IMR-90 (cell line): ENCODE data around the gene TMCO2. TPM values are rescaled to one million over a fixed set of nuclear protein-coding genes. Genes with fewer than 3 reads are reported as not detected.

Experiments used
- ATAC-seq: fragments of 200-7000 bp; cut with Tn5 transposase; 2 replicates; pipeline ENCODE4 v1.9.1; 2020; ENCODE audit warnings: low read depth, mild to moderate bottlenecking, moderate library complexity
- BruUV-seq: library from RNA; stranded (reverse); fragments of 400-500 nt; replicated peaks from 2 replicates; lab custom pipeline; 2021; lab: Mats Ljungman, UMichigan
- CTCF ChIA-PET: fragments of 300-600 bp; formaldehyde crosslinking; extraction: SDS; loops from one replicate; lab custom pipeline; 2021; ENCODE audit warnings: antibody characterized with exemption; lab: Yijun Ruan, JAX
- POLR2A ChIA-PET: fragments of 300-600 bp; sonication (Branson Sonifier 250); formaldehyde crosslinking; loops from one replicate; lab custom pipeline; 2022; ENCODE audit warnings: antibody characterized with exemption; ENCODE audit not compliant: unreplicated experiment; lab: Charles Lee
- DNase-seq: peaks from one replicate; pipeline ENCODE4 v3.0.0; 2013
- H2AFZ ChIP-seq: replicated peaks from 2 replicates; pipeline ENCODE3; 2013; ENCODE audit warnings: low read length, mild to moderate bottlenecking; ENCODE audit not compliant: poor library complexity
- H2AK5ac ChIP-seq: 2 replicates; pipeline ENCODE4 v1.6.1; 2013; ENCODE audit warnings: low read depth, low read length, inconsistent platforms
- H2AK9ac ChIP-seq: replicated peaks from 2 replicates; pipeline ENCODE3; 2013; ENCODE audit warnings: mild to moderate bottlenecking, low read depth, low read length, moderate library complexity; ENCODE audit not compliant: poor library complexity
- H2BK120ac ChIP-seq: 2 replicates; pipeline ENCODE4 v1.6.1; 2013; ENCODE audit warnings: low read depth, low read length, inconsistent platforms
- H2BK15ac ChIP-seq: 3 replicates; pipeline ENCODE4 v1.6.1; 2013; ENCODE audit warnings: low read depth, low read length, inconsistent platforms
- H2BK20ac ChIP-seq: 2 replicates; pipeline ENCODE4 v1.6.1; 2013; ENCODE audit warnings: low read depth, mild to moderate bottlenecking, inconsistent platforms, low read length, moderate library complexity
- H2BK5ac ChIP-seq: 2 replicates; pipeline ENCODE4 v1.6.1; 2013; ENCODE audit warnings: mild to moderate bottlenecking, low read depth, low read length, inconsistent platforms; ENCODE audit not compliant: poor library complexity, severe bottlenecking
- H3K14ac ChIP-seq: replicated peaks from 2 replicates; pipeline ENCODE4 v1.6.1; 2013; ENCODE audit warnings: low read depth, low read length, inconsistent platforms
- H3K18ac ChIP-seq: 2 replicates; pipeline ENCODE4 v1.6.1; 2013; ENCODE audit warnings: low read depth, low read length, control low read depth
- H3K23ac ChIP-seq: 2 replicates; pipeline ENCODE4 v1.6.1; 2013; ENCODE audit warnings: low read depth, low read length, inconsistent platforms
- H3K27ac ChIP-seq: 2 replicates; pipeline ENCODE4 v1.5.1; 2013; ENCODE audit warnings: mild to moderate bottlenecking, control low read depth, low read length; ENCODE audit not compliant: insufficient read depth
- H3K27me3 ChIP-seq: 2 replicates; pipeline ENCODE4 v1.6.1; 2013; ENCODE audit warnings: low read length; ENCODE audit not compliant: control insufficient read depth, insufficient read depth
- H3K36me3 ChIP-seq: 2 replicates; pipeline ENCODE4 v1.6.1; 2013; ENCODE audit warnings: low read length, mixed read lengths; ENCODE audit not compliant: control insufficient read depth, insufficient read depth
- H3K4ac ChIP-seq: 2 replicates; pipeline ENCODE4 v1.6.1; 2013; ENCODE audit warnings: low read depth, low read length, inconsistent platforms
- H3K4me1 ChIP-seq: 2 replicates; pipeline ENCODE4 v1.6.1; 2013; ENCODE audit warnings: low read length, mixed read lengths; ENCODE audit not compliant: control insufficient read depth, insufficient read depth
- H3K4me2 ChIP-seq: 2 replicates; pipeline ENCODE4 v1.6.1; 2013; ENCODE audit warnings: low read depth, mild to moderate bottlenecking, control low read depth, low read length, moderate library complexity
- H3K4me3 ChIP-seq: 2 replicates; pipeline ENCODE4 v1.5.1; 2013; ENCODE audit warnings: low read depth, mild to moderate bottlenecking, control low read depth, low read length, moderate library complexity; ENCODE audit not compliant: insufficient read depth
- H3K56ac ChIP-seq: 2 replicates; pipeline ENCODE4 v1.6.1; 2013; ENCODE audit warnings: low read length, inconsistent platforms; ENCODE audit not compliant: insufficient read depth; ENCODE audit errors: extremely low read depth
- H3K79me1 ChIP-seq, 2 experiments: 2 replicates each; pipeline ENCODE4 v1.6.1; 2013; ENCODE audit warnings: low read length in 2 of 2, inconsistent platforms in 1 of 2, low read depth in 1 of 2
- H3K9ac ChIP-seq: 2 replicates; pipeline ENCODE4 v1.6.1; 2013; ENCODE audit warnings: low read depth, low read length, control low read depth
- H3K9me1 ChIP-seq: 2 replicates; pipeline ENCODE4 v1.6.1; 2013; ENCODE audit warnings: low read length, inconsistent platforms; ENCODE audit not compliant: insufficient read depth
- H3K9me3 ChIP-seq: 2 replicates; pipeline ENCODE4 v1.6.1; 2013; ENCODE audit warnings: low read length; ENCODE audit not compliant: control insufficient read depth, insufficient read depth
- H4K20me1 ChIP-seq: 2 replicates; pipeline ENCODE4 v1.6.1; 2013; ENCODE audit warnings: low read length, inconsistent platforms; ENCODE audit not compliant: insufficient read depth
- H4K5ac ChIP-seq: 2 replicates; pipeline ENCODE4 v1.6.1; 2013; ENCODE audit warnings: mild to moderate bottlenecking, low read depth, low read length, control low read depth
- H4K8ac ChIP-seq, 2 experiments: 2 replicates each; pipeline ENCODE4 v1.6.1; 2013; ENCODE audit warnings: low read depth in 2 of 2, low read length in 2 of 2, control low read depth in 1 of 2, inconsistent platforms in 1 of 2
- H4K91ac ChIP-seq: 2 replicates; pipeline ENCODE4 v1.6.1; 2013; ENCODE audit warnings: low read depth, low read length, inconsistent platforms; ENCODE audit not compliant: insufficient read depth
- BHLHE40 ChIP-seq: fragments of 150-350 bp; IDR thresholded peaks from 2 replicates; pipeline ENCODE4 v1.6.1; 2016; ENCODE audit warnings: mild to moderate bottlenecking, low read depth, low read length
- CEBPB ChIP-seq: IDR thresholded peaks from 2 replicates; pipeline ENCODE4 v1.6.1; 2012; ENCODE audit warnings: low read depth, low read length, improper control_type of control experiment
- CHD1 ChIP-seq: IDR thresholded peaks from 2 replicates; pipeline ENCODE4 v1.6.1; 2012; ENCODE audit warnings: low read depth, low read length, improper control_type of control experiment
- FOS ChIP-seq: fragments of 150-350 bp; IDR thresholded peaks from 2 replicates; pipeline ENCODE4 v1.6.1; 2016; ENCODE audit warnings: low read depth, low read length
- MAFK ChIP-seq: IDR thresholded peaks from 2 replicates; pipeline ENCODE4 v1.6.1; 2012; ENCODE audit warnings: low read depth, low read length, improper control_type of control experiment
- MAZ ChIP-seq: IDR thresholded peaks from 2 replicates; pipeline ENCODE4 v1.6.1; 2012; ENCODE audit warnings: low read depth, mild to moderate bottlenecking, low read length, improper control_type of control experiment, moderate library complexity, borderline replicate concordance
- MXI1 ChIP-seq: IDR thresholded peaks from 2 replicates; pipeline ENCODE4 v1.6.1; 2012; ENCODE audit warnings: low read depth, mild to moderate bottlenecking, low read length, moderate library complexity, borderline replicate concordance
- NFE2L2 ChIP-seq: fragments of 150-350 bp; IDR thresholded peaks from 2 replicates; pipeline ENCODE4 v1.6.1; 2016; ENCODE audit warnings: low read depth, mild to moderate bottlenecking, low read length
- POLR2A ChIP-seq: IDR thresholded peaks from 2 replicates; pipeline ENCODE4 v1.6.1; 2012; ENCODE audit warnings: mild to moderate bottlenecking, low read depth, low read length
- RAD21 ChIP-seq: IDR thresholded peaks from 2 replicates; pipeline ENCODE4 v1.6.1; 2012; ENCODE audit warnings: low read length, improper control_type of control experiment
- RCOR1 ChIP-seq: IDR thresholded peaks from 2 replicates; pipeline ENCODE4 v1.6.1; 2012; ENCODE audit warnings: mild to moderate bottlenecking, low read length, improper control_type of control experiment; ENCODE audit not compliant: insufficient replicate concordance
- RFX5 ChIP-seq: IDR thresholded peaks from 2 replicates; pipeline ENCODE4 v1.8.0; 2012; ENCODE audit warnings: low read depth, mild to moderate bottlenecking, low read length, moderate library complexity
- SMC3 ChIP-seq: fragments of 150-350 bp; IDR thresholded peaks from 2 replicates; pipeline ENCODE4 v1.6.1; 2016; ENCODE audit warnings: low read depth, mild to moderate bottlenecking, antibody characterized with exemption, low read length, moderate library complexity
- USF2 ChIP-seq: fragments of 150-350 bp; IDR thresholded peaks from 2 replicates; pipeline ENCODE4 v1.6.1; 2017; ENCODE audit warnings: mild to moderate bottlenecking, antibody characterized with exemption, low read length, low read depth
- WGBS, 2 experiments: methylation state at CpG; one replicate each; pipeline versions ENCODE4 v1.1.5 to v1.1.7; 2013; ENCODE audit warnings: missing lambda C conversion rate in 2 of 2; ENCODE audit not compliant: insufficient read length in 1 of 2; ENCODE audit errors: extremely low coverage in 2 of 2; 5-methylcytosine and 5-hydroxymethylcytosine counted together
- dilution Hi-C: fragments of 300-500 bp; cut with HindIII; formaldehyde crosslinking; loops from one replicate; pipeline ENCODE4 v1.14.3; 2018; ENCODE audit warnings: low sequenced_read_pairs; ENCODE audit not compliant: unreplicated experiment
- in situ Hi-C: fragments of 300-500 bp; cut with MboI; formaldehyde crosslinking; loops from 3 replicates; pipeline ENCODE4 v1.14.3; 2019; ENCODE audit warnings: low sequenced_read_pairs, inconsistent platforms, mixed read lengths
- intact Hi-C: fragments of 100-400 bp; cut with micrococcal nuclease; formaldehyde crosslinking; loops from 2 replicates; pipeline ENCODE4 v1.10.0; 2022
- polyA plus RNA-seq, 3 experiments: library from polyadenylated mRNA; depleted of rRNA; stranded (reverse); fragments of >200 nt; gene quantifications; 2 replicates each; pipeline ENCODE4 v1.2.3, GENCODE V29; 2012; ENCODE audit warnings: low replicate concordance in 1 of 3
- total RNA-seq: library from RNA; depleted of rRNA; stranded (reverse); fragments of >200 nt; gene quantifications from 2 replicates; pipeline ENCODE4 v1.2.3, GENCODE V29; 2012
- TF ChIP-seq, protein P1 (sequence below): fragments of 150-350 bp; IDR thresholded peaks from 2 replicates; pipeline ENCODE4 v1.6.1; 2016; ENCODE audit warnings: low read depth, mild to moderate bottlenecking, low read length, moderate library complexity, borderline replicate concordance
- TF ChIP-seq, protein P2 (sequence below): conservative IDR thresholded peaks from 2 replicates; pipeline ENCODE4 v1.5.1; 2012; ENCODE audit warnings: mild to moderate bottlenecking, low read depth, low read length, improper control_type of control experiment

TMCO2 gene
- total and polyA plus RNA-seq, 2 of the 4 experiments (the other 2 are of a cell fraction), result not detected

GRCh38 chr1:40301066-40301465, 53.3 kb downstream of the TMCO2 start:
- dilution Hi-C loops (no loop called here), in situ Hi-C loops (no loop called here), intact Hi-C loops (no loop called here)
- WGBS, 2 experiments, result 93% methylated on average over 3 of the region's 10 CpGs; no CpG with 5 or more reads in 1 of the 2 experiments
- Histone ChIP-seq H3K27ac (no peak overlapping the region), H3K56ac (no peak overlapping the region), H3K9me3 (no peaks in the 10 kb centered on the region), H2BK20ac (no peak overlapping the region), H4K20me1 (no peaks in the 10 kb centered on the region), H4K5ac (no peak overlapping the region), H2AFZ (no peak overlapping the region), H2AK5ac (no peak overlapping the region), H3K4me3 (no peak overlapping the region), H3K36me3 (no peaks in the 10 kb centered on the region), H3K4me1 (no peaks in the 10 kb centered on the region), H2BK15ac (no peak overlapping the region), H4K91ac (no peak overlapping the region), H2BK5ac (no peak overlapping the region), H3K27me3 (no peaks in the 10 kb centered on the region; the same call in 1 of the 2 replicates), H3K18ac (no peak overlapping the region), H3K23ac (no peak overlapping the region), H2AK9ac (peak overlapping the region; percentile 67), H4K8ac (no peak overlapping the region), H3K4me2 (no peak overlapping the region), H3K9ac (no peak overlapping the region), H3K79me1 (no peaks in the 10 kb centered on the region), H3K14ac (no peak overlapping the region), H3K4ac (no peak overlapping the region), H3K9me1 (no peaks in the 10 kb centered on the region), H2BK120ac (no peak overlapping the region)
- no TSS peak for BruUV-seq
- DNase-seq, result no peak
- no peak for TF ChIP-seq BHLHE40
- TF ChIP-seq CEBPB, result no peak
- no peak for TF ChIP-seq FOS
- no peak for TF ChIP-seq MAFK
- no peak for TF ChIP-seq CHD1
- TF ChIP-seq MXI1, result no peak
- TF ChIP-seq, protein P1, sequence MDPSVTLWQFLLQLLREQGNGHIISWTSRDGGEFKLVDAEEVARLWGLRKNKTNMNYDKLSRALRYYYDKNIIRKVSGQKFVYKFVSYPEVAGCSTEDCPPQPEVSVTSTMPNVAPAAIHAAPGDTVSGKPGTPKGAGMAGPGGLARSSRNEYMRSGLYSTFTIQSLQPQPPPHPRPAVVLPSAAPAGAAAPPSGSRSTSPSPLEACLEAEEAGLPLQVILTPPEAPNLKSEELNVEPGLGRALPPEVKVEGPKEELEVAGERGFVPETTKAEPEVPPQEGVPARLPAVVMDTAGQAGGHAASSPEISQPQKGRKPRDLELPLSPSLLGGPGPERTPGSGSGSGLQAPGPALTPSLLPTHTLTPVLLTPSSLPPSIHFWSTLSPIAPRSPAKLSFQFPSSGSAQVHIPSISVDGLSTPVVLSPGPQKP, result no peak
- TF ChIP-seq, protein P2, sequence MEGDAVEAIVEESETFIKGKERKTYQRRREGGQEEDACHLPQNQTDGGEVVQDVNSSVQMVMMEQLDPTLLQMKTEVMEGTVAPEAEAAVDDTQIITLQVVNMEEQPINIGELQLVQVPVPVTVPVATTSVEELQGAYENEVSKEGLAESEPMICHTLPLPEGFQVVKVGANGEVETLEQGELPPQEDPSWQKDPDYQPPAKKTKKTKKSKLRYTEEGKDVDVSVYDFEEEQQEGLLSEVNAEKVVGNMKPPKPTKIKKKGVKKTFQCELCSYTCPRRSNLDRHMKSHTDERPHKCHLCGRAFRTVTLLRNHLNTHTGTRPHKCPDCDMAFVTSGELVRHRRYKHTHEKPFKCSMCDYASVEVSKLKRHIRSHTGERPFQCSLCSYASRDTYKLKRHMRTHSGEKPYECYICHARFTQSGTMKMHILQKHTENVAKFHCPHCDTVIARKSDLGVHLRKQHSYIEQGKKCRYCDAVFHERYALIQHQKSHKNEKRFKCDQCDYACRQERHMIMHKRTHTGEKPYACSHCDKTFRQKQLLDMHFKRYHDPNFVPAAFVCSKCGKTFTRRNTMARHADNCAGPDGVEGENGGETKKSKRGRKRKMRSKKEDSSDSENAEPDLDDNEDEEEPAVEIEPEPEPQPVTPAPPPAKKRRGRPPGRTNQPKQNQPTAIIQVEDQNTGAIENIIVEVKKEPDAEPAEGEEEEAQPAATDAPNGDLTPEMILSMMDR, result no peak
- TF ChIP-seq NFE2L2, result no peak
- TF ChIP-seq MAZ, result no peak
- TF ChIP-seq RCOR1, result no peak
- TF ChIP-seq RFX5, result no peak
- TF ChIP-seq POLR2A, result no peak
- TF ChIP-seq USF2, result no peak
- TF ChIP-seq RAD21, result no peak
- no peak for TF ChIP-seq SMC3
- no peak for ATAC-seq
- POLR2A ChIA-PET, result interaction anchor here (0.7 kb wide), 1 partner anchor 14 kb away, joined by 3 read pairs; no protein-coding TSS in a partner anchor
- CTCF ChIA-PET, result no interaction called here
